ENCODE data around the gene PRRC2B. TPM values are rescaled to one million over a fixed set of nuclear protein-coding genes. Genes with fewer than 3 reads are reported as not detected.

PRRC2B gene
- total and polyA plus RNA-seq, 2 of the 8 experiments (the other 6 are each of a cell fraction or from before 2014, with no cell fraction given) = 37.3 to 249 TPM

- Histone ChIP-seq H3K79me2 (ENCODE audit: control insufficient read depth in 1 of 2, insufficient read depth in 2 of 2, low read length in 2 of 2) (no peaks in the 10 kb centered on the region; a peak in 1 of 4 replicates), H2BK20ac (ENCODE audit: low read length) (no peak overlapping the region), H4K5ac (ENCODE audit: insufficient read length, low read depth, low read length) (no peak overlapping the region), H2BK15ac (ENCODE audit: low read length) (no peak overlapping the region), H4K91ac (replicated peaks; ENCODE audit: insufficient read length, low read length) (no peak overlapping the region), H3K4ac (replicated peaks; ENCODE audit: insufficient read length, low read depth, low read length) (no peak overlapping the region), H4K20me1 (replicated peaks in 1 of 2; ENCODE audit: control insufficient read depth in 1 of 2, insufficient read depth in 2 of 2, low read length in 2 of 2) (peaks cover 11 to 19% of the 10 kb centered on the region in 2 experiments), H2AFZ (ENCODE audit: low read length) (no peak overlapping the region), H4K8ac (ENCODE audit: extremely low read depth, insufficient read depth, low read length) (no peak overlapping the region), H3K14ac (ENCODE audit: insufficient read length) (no peak overlapping the region), H3K23me2 (ENCODE audit: low read depth, low read length) (no peaks in the 10 kb centered on the region), H3K4me3 (ENCODE audit: extremely low read depth in 1 of 4, insufficient read depth in 2 of 4, low read depth in 3 of 4, low read length in 4 of 4) (no peak overlapping the region), H3K4me1 (replicated peaks in 1 of 4; ENCODE audit: control insufficient read depth in 3 of 4, insufficient read depth in 4 of 4, low read length in 3 of 4) (no peaks in the 10 kb centered on the region), H2BK120ac (replicated peaks; ENCODE audit: low read depth, low read length) (no peak overlapping the region), H2BK5ac (ENCODE audit: low read depth, low read length) (no peak overlapping the region), H3K56ac (replicated peaks; ENCODE audit: insufficient read length, low read depth, low read length) (no peak overlapping the region), H3K27ac (ENCODE audit: low read depth, low read length) (no peak overlapping the region), H3K23ac (ENCODE audit: insufficient read length) (no peak overlapping the region), H3K36me3 (ENCODE audit: control insufficient read depth in 2 of 4, insufficient read depth in 4 of 4, low read length in 3 of 4) (peaks cover 76 to 99% (median 96%) of the 10 kb centered on the region in 4 experiments), H3K4me2 (ENCODE audit: insufficient read depth in 1 of 2, low read depth in 2 of 2, low read length in 2 of 2) (no peak overlapping the region), H3K27me3 (replicated peaks in 1 of 4; ENCODE audit: control insufficient read depth in 3 of 4, extremely low read depth in 1 of 4, insufficient read depth in 3 of 4, low read length in 3 of 4) (no peaks in the 10 kb centered on the region), H2AK5ac (ENCODE audit: low read depth, low read length) (no peak overlapping the region), H3K18ac (ENCODE audit: extremely low read depth, low read length) (no peak overlapping the region), H3K79me1 (ENCODE audit: low read depth, low read length) (peaks cover 4% of the 10 kb centered on the region), H2BK12ac (ENCODE audit: low read depth, low read length) (no peak overlapping the region), H3K9ac (replicated peaks in 1 of 4; ENCODE audit: extremely low read depth in 1 of 4, low read depth in 3 of 4, low read length in 3 of 4) (no peak overlapping the region), H3K9me3 (ENCODE audit: insufficient read depth in 2 of 2, low read depth in 1 of 2, low read length in 1 of 2) (no peaks in the 10 kb centered on the region)
- ChIA-PET POLR2A (ENCODE audit: partially characterized antibody) (interaction anchor here (1.1 to 1.5 kb wide), 3 partner anchors 9 to 12 kb away, joined by 3 read pairs; partner anchors contain the start of gene POMT1), CTCF (ENCODE audit: partially characterized antibody) (interaction anchor here (1.6 to 3.5 kb wide), 2 partner anchors 10 to 15 kb away, joined by 6 to 17 read pairs; no protein-coding TSS in a partner anchor)
- 92% methylated on average over 6 of the region's 6 CpGs; no CpG with 5 or more reads in 1 of the 2 experiments for WGBS, 2 experiments (ENCODE audit: extremely low coverage in 1 of 2, insufficient coverage in 1 of 2, insufficient read length in 1 of 2, insufficient replicate concordance in 2 of 2, low coverage in 1 of 2, low lambda C conversion rate in 2 of 2, missing lambda C conversion rate in 1 of 2)
- DNase-seq (ENCODE audit: low read depth in 1 of 2, low spot score in 2 of 2) (no peak), FAIRE-seq (no peak)
- no peak for TF ChIP-seq USF2 (IDR thresholded peaks at IDR 0.05; ENCODE audit: low read length)
- no peak for TF ChIP-seq RBBP5 (IDR thresholded peaks at IDR 0.05; ENCODE audit: borderline replicate concordance, low read depth, low read length)
- TF ChIP-seq PHF8 (conservative IDR thresholded peaks at IDR 0.05; ENCODE audit: low read depth, low read length) = no peak
Observed at GRCh38 chr9:131492070-131492469, 98.2 kb downstream of the PRRC2B start.

Data from H1 (cell line).